ENCODE results near the gene CD1B. TPM values are rescaled to one million over a fixed set of nuclear protein-coding genes. Genes with fewer than 3 reads are reported as not detected.

The CD1B gene
- total and polyA plus RNA-seq, 4 donors, result 0.19 TPM; not detected in 3

DNA sequence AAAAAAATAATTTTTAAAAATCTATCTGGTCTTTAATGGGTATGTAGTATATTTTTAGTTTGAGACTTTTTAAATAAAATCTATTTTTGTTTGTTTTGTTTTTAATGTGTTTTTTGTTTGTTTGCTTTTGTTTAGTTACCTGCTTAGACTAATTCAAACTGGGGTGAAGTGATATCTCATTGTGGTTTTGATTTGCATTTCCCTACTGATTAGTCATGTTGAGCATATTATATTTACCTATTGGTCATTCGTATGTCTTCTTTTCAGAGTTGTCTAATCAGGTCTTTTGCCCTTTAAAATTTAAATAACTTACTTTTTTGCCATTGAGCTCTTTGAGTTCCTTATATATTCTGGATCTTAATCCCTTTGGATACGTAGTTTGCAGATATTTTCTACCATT, 20.3 kb downstream of the CD1B start:
- 60% methylated on average over 2 of the region's 2 CpGs for WGBS
- no peaks in the 10 kb centered on the region for H3K4me1 ChIP-seq (ENCODE audit: control insufficient read depth in 4 of 4, insufficient read depth in 4 of 4, low read length in 3 of 4)

More for the DNA sequence above, 20.3 kb downstream of the CD1B start:
- Histone ChIP-seq H3K4me3 (ENCODE audit: low read depth in 1 of 3, low read length in 3 of 3) (no peak overlapping the region), H3K27me3 (ENCODE audit: control insufficient read depth in 4 of 4, insufficient read depth in 4 of 4, low read length in 3 of 4) (no peaks in the 10 kb centered on the region), H3K27ac (ENCODE audit: low read depth in 1 of 2, low read length in 2 of 2) (no peak overlapping the region), H3K9ac (ENCODE audit: low read depth in 1 of 2, low read length in 2 of 2) (no peak overlapping the region), H3K36me3 (ENCODE audit: control insufficient read depth in 4 of 4, insufficient read depth in 3 of 4, low read depth in 1 of 4, low read length in 3 of 4) (no peaks in the 10 kb centered on the region), H3K9me3 (ENCODE audit: control insufficient read depth in 4 of 4, low read length in 3 of 4) (peaks cover 0 to 4% (median under 1%) of the 10 kb centered on the region in 4 donors)
- DNase-seq (ENCODE audit: low spot score), result no peak
- no peak for TF ChIP-seq YY1 (IDR thresholded peaks at IDR 0.05)
- TF ChIP-seq ATF3 (IDR thresholded peaks at IDR 0.05), result no peak
- TF ChIP-seq, protein P1, sequence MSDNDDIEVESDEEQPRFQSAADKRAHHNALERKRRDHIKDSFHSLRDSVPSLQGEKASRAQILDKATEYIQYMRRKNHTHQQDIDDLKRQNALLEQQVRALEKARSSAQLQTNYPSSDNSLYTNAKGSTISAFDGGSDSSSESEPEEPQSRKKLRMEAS (IDR thresholded peaks at IDR 0.05), result no peak
- TF ChIP-seq, protein P2, sequence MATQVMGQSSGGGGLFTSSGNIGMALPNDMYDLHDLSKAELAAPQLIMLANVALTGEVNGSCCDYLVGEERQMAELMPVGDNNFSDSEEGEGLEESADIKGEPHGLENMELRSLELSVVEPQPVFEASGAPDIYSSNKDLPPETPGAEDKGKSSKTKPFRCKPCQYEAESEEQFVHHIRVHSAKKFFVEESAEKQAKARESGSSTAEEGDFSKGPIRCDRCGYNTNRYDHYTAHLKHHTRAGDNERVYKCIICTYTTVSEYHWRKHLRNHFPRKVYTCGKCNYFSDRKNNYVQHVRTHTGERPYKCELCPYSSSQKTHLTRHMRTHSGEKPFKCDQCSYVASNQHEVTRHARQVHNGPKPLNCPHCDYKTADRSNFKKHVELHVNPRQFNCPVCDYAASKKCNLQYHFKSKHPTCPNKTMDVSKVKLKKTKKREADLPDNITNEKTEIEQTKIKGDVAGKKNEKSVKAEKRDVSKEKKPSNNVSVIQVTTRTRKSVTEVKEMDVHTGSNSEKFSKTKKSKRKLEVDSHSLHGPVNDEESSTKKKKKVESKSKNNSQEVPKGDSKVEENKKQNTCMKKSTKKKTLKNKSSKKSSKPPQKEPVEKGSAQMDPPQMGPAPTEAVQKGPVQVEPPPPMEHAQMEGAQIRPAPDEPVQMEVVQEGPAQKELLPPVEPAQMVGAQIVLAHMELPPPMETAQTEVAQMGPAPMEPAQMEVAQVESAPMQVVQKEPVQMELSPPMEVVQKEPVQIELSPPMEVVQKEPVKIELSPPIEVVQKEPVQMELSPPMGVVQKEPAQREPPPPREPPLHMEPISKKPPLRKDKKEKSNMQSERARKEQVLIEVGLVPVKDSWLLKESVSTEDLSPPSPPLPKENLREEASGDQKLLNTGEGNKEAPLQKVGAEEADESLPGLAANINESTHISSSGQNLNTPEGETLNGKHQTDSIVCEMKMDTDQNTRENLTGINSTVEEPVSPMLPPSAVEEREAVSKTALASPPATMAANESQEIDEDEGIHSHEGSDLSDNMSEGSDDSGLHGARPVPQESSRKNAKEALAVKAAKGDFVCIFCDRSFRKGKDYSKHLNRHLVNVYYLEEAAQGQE (IDR thresholded peaks at IDR 0.05), result no peak
- no peak for TF ChIP-seq ZBTB33 (IDR thresholded peaks at IDR 0.05)
- TF ChIP-seq, protein P3, sequence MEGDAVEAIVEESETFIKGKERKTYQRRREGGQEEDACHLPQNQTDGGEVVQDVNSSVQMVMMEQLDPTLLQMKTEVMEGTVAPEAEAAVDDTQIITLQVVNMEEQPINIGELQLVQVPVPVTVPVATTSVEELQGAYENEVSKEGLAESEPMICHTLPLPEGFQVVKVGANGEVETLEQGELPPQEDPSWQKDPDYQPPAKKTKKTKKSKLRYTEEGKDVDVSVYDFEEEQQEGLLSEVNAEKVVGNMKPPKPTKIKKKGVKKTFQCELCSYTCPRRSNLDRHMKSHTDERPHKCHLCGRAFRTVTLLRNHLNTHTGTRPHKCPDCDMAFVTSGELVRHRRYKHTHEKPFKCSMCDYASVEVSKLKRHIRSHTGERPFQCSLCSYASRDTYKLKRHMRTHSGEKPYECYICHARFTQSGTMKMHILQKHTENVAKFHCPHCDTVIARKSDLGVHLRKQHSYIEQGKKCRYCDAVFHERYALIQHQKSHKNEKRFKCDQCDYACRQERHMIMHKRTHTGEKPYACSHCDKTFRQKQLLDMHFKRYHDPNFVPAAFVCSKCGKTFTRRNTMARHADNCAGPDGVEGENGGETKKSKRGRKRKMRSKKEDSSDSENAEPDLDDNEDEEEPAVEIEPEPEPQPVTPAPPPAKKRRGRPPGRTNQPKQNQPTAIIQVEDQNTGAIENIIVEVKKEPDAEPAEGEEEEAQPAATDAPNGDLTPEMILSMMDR (IDR thresholded peaks at IDR 0.05; ENCODE audit: low read depth, low read length, missing input control), result no peak
- TF ChIP-seq FOXA2 (IDR thresholded peaks at IDR 0.05), result no peak
- TF ChIP-seq EGR1 (IDR thresholded peaks at IDR 0.05; ENCODE audit: low read depth in 2 of 2), result no peak
- TF ChIP-seq RAD21 (IDR thresholded peaks at IDR 0.05), result no peak
- TF ChIP-seq SP1 (IDR thresholded peaks at IDR 0.05), result no peak

Measured in liver (tissue), 9 donors.